T-helper 2 cell (primary cell): ENCODE data around the gene AZGP1.
A peak's percentile ranks its signal among the peaks of the same experiment; 100 is the strongest.
"Not testable (repeated sequence)": the region's sequence is repeated elsewhere in the genome, so short reads cannot be mapped to it uniquely, and the experiment has no call there.

Experiments used
- DNase-seq, 5 experiments: peaks; one replicate each; pipeline versions ENCODE4 v3.0.0 to v3.0.0-alpha.2; 2012 to 2022

Gene AZGP1

GRCh38 chr7:99996755-99997544 is 21.1 kb upstream of the AZGP1 start:
- DNase-seq = no peak

GRCh38 chr7:99994819-99995218 is 19.0 kb upstream of the AZGP1 start:
- DNase-seq = no peak

GRCh38 chr7:99992330-99993038 is 16.7 kb upstream of the AZGP1 start:
- no peak for DNase-seq

- DNase-seq = not testable (repeated sequence)
These were observed 15.7 kb upstream of the AZGP1 start for GRCh38 chr7:99991543-99991942.

GRCh38 chr7:99990460-99990852 is 14.6 kb upstream of the AZGP1 start:
- no peak for DNase-seq

- DNase-seq = no peak
These were observed 12.0 kb upstream of the AZGP1 start for GRCh38 chr7:99987846-99988245.

- not testable (repeated sequence) for DNase-seq
These were observed 11.5 kb upstream of the AZGP1 start for GRCh38 chr7:99987306-99987705.

GRCh38 chr7:99984593-99984992 is 8.8 kb upstream of the AZGP1 start:
- DNase-seq = no peak

- not testable (repeated sequence) for DNase-seq
These were observed 5.2 kb upstream of the AZGP1 start for GRCh38 chr7:99981066-99981465.

- not testable (repeated sequence) for DNase-seq
These were observed 4.6 kb upstream of the AZGP1 start for GRCh38 chr7:99980448-99980872.

GRCh38 chr7:99979814-99980225 is 4.0 kb upstream of the AZGP1 start:
- DNase-seq = peak; percentile 18 to 58 (median 48)

- DNase-seq = no peak
These were observed 795 bp upstream of the AZGP1 start for GRCh38 chr7:99976626-99977025.

GRCh38 chr7:99974681-99975080 is 1.1 kb downstream of the AZGP1 start:
- no peak for DNase-seq

- not testable (repeated sequence) for DNase-seq
These were observed 2.0 kb downstream of the AZGP1 start for GRCh38 chr7:99973817-99974216.

- no peak for DNase-seq
These were observed 4.6 kb downstream of the AZGP1 start for GRCh38 chr7:99971242-99971641.

GRCh38 chr7:99969813-99970212 is 6.0 kb downstream of the AZGP1 start:
- not testable (repeated sequence) for DNase-seq

GRCh38 chr7:99969298-99969697 is 6.5 kb downstream of the AZGP1 start:
- DNase-seq = no peak

GRCh38 chr7:99958564-99959227 is 17.1 kb downstream of the AZGP1 start:
- no peak for DNase-seq

GRCh38 chr7:99955247-99955646 is 20.6 kb downstream of the AZGP1 start:
- peak in 1 of 5 experiments; percentile 9 for DNase-seq

GRCh38 chr7:99954643-99955042 is 21.2 kb downstream of the AZGP1 start:
- DNase-seq = not testable (repeated sequence)

GRCh38 chr7:99953649-99954048 is 22.2 kb downstream of the AZGP1 start:
- no peak for DNase-seq

GRCh38 chr7:99952649-99953048 is 23.2 kb downstream of the AZGP1 start:
- not testable (repeated sequence) for DNase-seq

GRCh38 chr7:99950819-99951218 is 25.0 kb downstream of the AZGP1 start:
- not testable (repeated sequence) for DNase-seq
